SU-DHL-6 (cell line): ENCODE data around the gene FRMD4B.

Source experiments
- CTCF ChIP-seq: fragments of 200-600 bp; sonication (generic); IDR thresholded peaks from one replicate; pipeline ENCODE4 v1.5.1; 2017; ENCODE audit warnings: antibody characterized with exemption, mild to moderate bottlenecking, low read length, moderate library complexity; ENCODE audit not compliant: insufficient read depth, poor library complexity, severe bottlenecking
- EZH2phosphoT487 ChIP-seq: fragments of 200-600 bp; sonication (generic), shearing (Covaris generic); conservative IDR thresholded peaks from 2 replicates; pipeline ENCODE4 v1.6.1; 2018; ENCODE audit warnings: mild to moderate bottlenecking, antibody characterized with exemption, low read length, moderate library complexity, mixed read lengths

GRCh38 chr3:69313251-69313650 lies 72.6 kb downstream of the FRMD4B start:
- TF ChIP-seq CTCF = no peak
- no peak for TF ChIP-seq EZH2phosphoT487
